GM21576 (cell line): ENCODE results near the gene UMPS.
"Not testable (repeated sequence)": the region's sequence is repeated elsewhere in the genome, so short reads cannot be mapped to it uniquely, and the experiment has no call there.

ENCODE experiments used
- ATAC-seq: cut with Tn5 transposase; IDR thresholded peaks from one replicate; pipeline ENCODE4 v1.9.1; 2021; ENCODE audit warnings: mild to moderate bottlenecking, moderate library complexity; ENCODE audit not compliant: unreplicated experiment

Gene UMPS

GRCh38 chr3:124779116-124779515 lies 48.9 kb downstream of the UMPS start:
- ATAC-seq: no peak

- no peak for ATAC-seq
Observed at GRCh38 chr3:124779751-124780191, 49.5 kb downstream of the UMPS start.

- ATAC-seq: no peak
Observed at GRCh38 chr3:124780356-124780755, 50.1 kb downstream of the UMPS start.

GRCh38 chr3:124780761-124781475 lies 50.7 kb downstream of the UMPS start:
- no peak for ATAC-seq

- ATAC-seq: no peak
Observed at GRCh38 chr3:124781476-124782376, 51.5 kb downstream of the UMPS start.

- ATAC-seq: not testable (repeated sequence)
Observed at GRCh38 chr3:124782377-124782712, 52.1 kb downstream of the UMPS start.

- ATAC-seq: no peak
Observed at GRCh38 chr3:124783696-124784095, 53.4 kb downstream of the UMPS start.

- peak; percentile 50 for ATAC-seq
Observed at GRCh38 chr3:124784686-124785382, 54.6 kb downstream of the UMPS start.

GRCh38 chr3:124785973-124786372 lies 55.7 kb downstream of the UMPS start:
- ATAC-seq: no peak

GRCh38 chr3:124786511-124787241 lies 56.4 kb downstream of the UMPS start:
- no peak for ATAC-seq

GRCh38 chr3:124787476-124788195 lies 57.4 kb downstream of the UMPS start:
- ATAC-seq: no peak

- no peak for ATAC-seq
Observed at GRCh38 chr3:124788254-124788745, 58.0 kb downstream of the UMPS start.

- ATAC-seq: not testable (repeated sequence)
Observed at GRCh38 chr3:124789103-124789502, 58.9 kb downstream of the UMPS start.

- no peak for ATAC-seq
Observed at GRCh38 chr3:124791142-124791541, 60.9 kb downstream of the UMPS start.

GRCh38 chr3:124791639-124792151 lies 61.4 kb downstream of the UMPS start:
- no peak for ATAC-seq

GRCh38 chr3:124792341-124793040 lies 62.2 kb downstream of the UMPS start:
- ATAC-seq: no peak

GRCh38 chr3:124793054-124793739 lies 62.9 kb downstream of the UMPS start:
- no peak for ATAC-seq

GRCh38 chr3:124796477-124796876 lies 66.2 kb downstream of the UMPS start:
- no peak for ATAC-seq
